DOHH2 (cell line): ENCODE measurements around the gene ARID1B.
A peak's percentile ranks its signal among the peaks of the same experiment; 100 is the strongest.

ENCODE experiments used
- H3F3A ChIP-seq: fragments of 200-600 bp; sonication (generic), shearing (Covaris generic); 2 replicates; pipeline ENCODE4 v1.6.0; 2016; ENCODE audit warnings: antibody characterized with exemption, mild to moderate bottlenecking; ENCODE audit not compliant: control insufficient read depth, insufficient read depth
- H3K27ac ChIP-seq: fragments of 200-600 bp; sonication (generic); 2 replicates; pipeline ENCODE4 v1.5.1; 2014; ENCODE audit warnings: low read depth, mild to moderate bottlenecking, low read length, moderate library complexity
- H3K27me3 ChIP-seq: fragments of 200-600 bp; sonication (generic); 2 replicates; pipeline ENCODE4 v1.6.1; 2014; ENCODE audit warnings: mild to moderate bottlenecking, low read length, mixed read lengths; ENCODE audit not compliant: control insufficient read depth
- H3K36me3 ChIP-seq: fragments of 200-600 bp; sonication (generic); 2 replicates; pipeline ENCODE4 v1.6.1; 2014; ENCODE audit warnings: mild to moderate bottlenecking, low read length, moderate library complexity, mixed read lengths; ENCODE audit not compliant: control insufficient read depth
- H3K4me1 ChIP-seq: fragments of 200-600 bp; sonication (generic); 2 replicates; pipeline ENCODE4 v1.6.1; 2014; ENCODE audit warnings: mild to moderate bottlenecking, low read length, mixed read lengths; ENCODE audit not compliant: control insufficient read depth
- H3K4me2 ChIP-seq: fragments of 200-600 bp; sonication (generic); 2 replicates; pipeline ENCODE4 v1.6.0; 2014; ENCODE audit warnings: mild to moderate bottlenecking, low read length, moderate library complexity
- H3K4me3 ChIP-seq: fragments of 200-600 bp; sonication (generic); 2 replicates; pipeline ENCODE4 v1.5.1; 2014; ENCODE audit warnings: mild to moderate bottlenecking, low read length, mixed read lengths
- H3K79me2 ChIP-seq: fragments of 200-600 bp; sonication (generic); 2 replicates; pipeline ENCODE4 v1.6.1; 2014; ENCODE audit warnings: mild to moderate bottlenecking, low read length, mixed read lengths; ENCODE audit not compliant: control insufficient read depth
- H3K9me2 ChIP-seq: fragments of 200-600 bp; sonication (generic); replicated peaks from 2 replicates; pipeline ENCODE4 v1.6.1; 2014; ENCODE audit warnings: mild to moderate bottlenecking, low read length, mixed read lengths; ENCODE audit not compliant: control insufficient read depth
- H3K9me3 ChIP-seq: fragments of 200-600 bp; sonication (generic); 2 replicates; pipeline ENCODE4 v1.6.1; 2014; ENCODE audit warnings: antibody characterized with exemption, low read length, mixed read lengths; ENCODE audit not compliant: control insufficient read depth, insufficient read depth
- H4K20me1 ChIP-seq: fragments of 200-600 bp; sonication (generic); 2 replicates; pipeline ENCODE4 v1.6.0; 2014; ENCODE audit warnings: low read depth, mild to moderate bottlenecking, antibody characterized with exemption, low read length, moderate library complexity; ENCODE audit not compliant: control insufficient read depth, insufficient read depth
- EZH2phosphoT487 ChIP-seq: fragments of 200-600 bp; sonication (generic); IDR thresholded peaks from 2 replicates; pipeline ENCODE4 v1.6.1; 2017; ENCODE audit warnings: borderline replicate concordance, mild to moderate bottlenecking, antibody characterized with exemption, low read length, moderate library complexity, mixed read lengths
- TF ChIP-seq, protein P1 (sequence below): fragments of 200-600 bp; sonication (generic); IDR thresholded peaks from one replicate; pipeline ENCODE4 v1.5.1; 2014; ENCODE audit warnings: antibody characterized with exemption, mild to moderate bottlenecking, low read depth, low read length; ENCODE audit not compliant: poor library complexity, severe bottlenecking

ARID1B gene

DNA sequence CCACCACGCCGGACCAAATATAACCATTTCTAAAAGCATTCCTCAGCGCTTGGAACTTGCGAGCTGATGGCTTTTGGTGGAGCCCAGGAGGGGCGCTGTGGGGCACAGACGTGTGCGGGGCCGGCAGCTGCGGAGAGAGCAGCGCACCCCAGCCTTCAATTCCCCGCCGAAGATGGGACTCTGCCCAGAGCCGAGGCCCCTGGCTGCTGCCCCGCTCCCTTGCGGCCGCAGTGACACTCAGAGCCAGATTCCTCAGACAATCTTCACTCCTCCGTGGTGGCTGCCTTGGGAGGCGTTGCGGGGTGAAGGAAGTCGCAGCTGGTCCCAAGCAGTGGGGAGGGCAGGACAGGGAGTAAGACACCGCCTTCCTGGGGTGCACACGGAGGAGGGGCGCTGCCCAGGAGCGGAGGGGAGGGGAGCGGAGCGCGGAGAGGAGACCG is 458.4 kb downstream of the ARID1B start:
- Histone ChIP-seq H4K20me1 (no peaks in the 10 kb centered on the region), H3K4me1 (no peaks in the 10 kb centered on the region), H3K9me3 (no peaks in the 10 kb centered on the region), H3K36me3 (no peaks in the 10 kb centered on the region), H3K79me2 (no peaks in the 10 kb centered on the region), H3K4me3 (no peak overlapping the region), H3K4me2 (peak overlapping the region; percentile 16; the same call in 1 of the 2 replicates), H3F3A (no peaks in the 10 kb centered on the region), H3K27ac (no peak overlapping the region), H3K9me2 (no peaks in the 10 kb centered on the region), H3K27me3 (peaks cover 33% of the 10 kb centered on the region)
- TF ChIP-seq, protein P1, sequence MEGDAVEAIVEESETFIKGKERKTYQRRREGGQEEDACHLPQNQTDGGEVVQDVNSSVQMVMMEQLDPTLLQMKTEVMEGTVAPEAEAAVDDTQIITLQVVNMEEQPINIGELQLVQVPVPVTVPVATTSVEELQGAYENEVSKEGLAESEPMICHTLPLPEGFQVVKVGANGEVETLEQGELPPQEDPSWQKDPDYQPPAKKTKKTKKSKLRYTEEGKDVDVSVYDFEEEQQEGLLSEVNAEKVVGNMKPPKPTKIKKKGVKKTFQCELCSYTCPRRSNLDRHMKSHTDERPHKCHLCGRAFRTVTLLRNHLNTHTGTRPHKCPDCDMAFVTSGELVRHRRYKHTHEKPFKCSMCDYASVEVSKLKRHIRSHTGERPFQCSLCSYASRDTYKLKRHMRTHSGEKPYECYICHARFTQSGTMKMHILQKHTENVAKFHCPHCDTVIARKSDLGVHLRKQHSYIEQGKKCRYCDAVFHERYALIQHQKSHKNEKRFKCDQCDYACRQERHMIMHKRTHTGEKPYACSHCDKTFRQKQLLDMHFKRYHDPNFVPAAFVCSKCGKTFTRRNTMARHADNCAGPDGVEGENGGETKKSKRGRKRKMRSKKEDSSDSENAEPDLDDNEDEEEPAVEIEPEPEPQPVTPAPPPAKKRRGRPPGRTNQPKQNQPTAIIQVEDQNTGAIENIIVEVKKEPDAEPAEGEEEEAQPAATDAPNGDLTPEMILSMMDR, result peak; percentile 47
- no peak for TF ChIP-seq EZH2phosphoT487

DNA sequence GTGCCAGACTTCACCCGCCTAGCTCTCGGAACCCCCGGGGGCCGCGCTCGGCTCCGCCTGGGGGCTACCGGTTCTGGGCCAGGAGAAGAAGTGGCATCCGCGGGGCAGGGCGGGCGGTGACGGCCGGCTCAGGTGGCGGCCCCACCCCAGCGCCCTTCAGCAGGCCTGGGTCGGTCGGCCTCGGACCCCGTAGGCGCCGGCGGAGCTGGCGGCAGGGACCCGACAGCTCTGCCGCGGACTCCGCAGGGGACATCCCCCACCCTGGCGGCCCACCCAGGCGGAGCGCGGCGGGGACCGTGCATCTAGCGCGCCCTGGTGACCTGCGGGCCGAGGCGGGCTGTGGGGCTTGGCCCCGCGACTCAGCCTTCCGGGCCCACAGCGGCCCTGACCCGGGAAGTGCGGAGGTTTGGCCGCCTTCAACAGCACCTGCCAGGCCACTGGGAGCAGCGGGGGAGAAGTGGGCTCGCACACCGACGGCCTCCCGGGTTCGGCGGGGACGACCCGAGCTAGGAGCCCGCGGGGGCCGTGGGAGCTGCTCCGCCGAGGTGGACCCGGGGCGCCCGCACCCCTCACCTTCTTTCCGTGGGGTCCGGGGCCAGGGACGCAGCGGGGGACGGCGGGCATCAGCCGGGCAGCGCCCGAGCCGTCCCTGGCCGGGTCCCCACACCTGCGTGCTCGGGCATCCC is 459.0 kb downstream of the ARID1B start:
- H3K79me2 ChIP-seq, result no peaks in the 10 kb centered on the region
- H3K4me2 ChIP-seq, result 0 out of 2 replicates have a peak overlapping the region, but pooled peaks have one; percentile 16
- no peak for TF ChIP-seq EZH2phosphoT487
- H3K27me3 ChIP-seq, result peaks cover 39% of the 10 kb centered on the region
- no peaks in the 10 kb centered on the region for H3F3A ChIP-seq
- no peak overlapping the region for H3K27ac ChIP-seq
- H3K4me3 ChIP-seq, result no peak overlapping the region
- H3K9me3 ChIP-seq, result no peaks in the 10 kb centered on the region
- H4K20me1 ChIP-seq, result no peaks in the 10 kb centered on the region
- no peaks in the 10 kb centered on the region for H3K4me1 ChIP-seq
- no peaks in the 10 kb centered on the region for H3K9me2 ChIP-seq
- no peaks in the 10 kb centered on the region for H3K36me3 ChIP-seq

DNA sequence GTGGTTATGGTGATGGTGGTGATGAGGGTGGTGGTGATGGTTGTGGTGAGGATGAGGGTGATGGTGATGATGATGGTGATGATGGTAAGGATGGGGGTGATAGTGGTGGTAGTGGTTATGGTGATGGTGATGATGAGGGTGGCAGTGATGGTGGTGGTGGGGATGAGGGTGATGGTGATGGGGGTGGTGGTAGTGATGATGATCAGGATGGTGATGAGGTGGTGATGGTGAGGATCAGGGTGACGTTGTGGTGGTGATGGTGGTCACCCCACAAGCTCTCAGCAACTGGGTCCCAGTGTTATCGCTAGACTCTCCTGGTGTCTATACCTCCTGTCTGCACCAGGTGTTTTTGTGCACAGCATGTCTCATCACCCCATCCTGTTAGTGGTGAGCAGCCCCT is 461.2 kb downstream of the ARID1B start:
- Histone ChIP-seq H3K79me2 (no peaks in the 10 kb centered on the region), H3K4me3 (no peak overlapping the region), H3K36me3 (no peaks in the 10 kb centered on the region), H3K4me1 (no peaks in the 10 kb centered on the region), H3K4me2 (no peak overlapping the region), H3K9me2 (no peaks in the 10 kb centered on the region), H3F3A (no peaks in the 10 kb centered on the region), H3K9me3 (no peaks in the 10 kb centered on the region), H3K27ac (no peak overlapping the region), H3K27me3 (peaks cover 52% of the 10 kb centered on the region), H4K20me1 (no peaks in the 10 kb centered on the region)
- TF ChIP-seq, protein P1, result no peak
- no peak for TF ChIP-seq EZH2phosphoT487

DNA sequence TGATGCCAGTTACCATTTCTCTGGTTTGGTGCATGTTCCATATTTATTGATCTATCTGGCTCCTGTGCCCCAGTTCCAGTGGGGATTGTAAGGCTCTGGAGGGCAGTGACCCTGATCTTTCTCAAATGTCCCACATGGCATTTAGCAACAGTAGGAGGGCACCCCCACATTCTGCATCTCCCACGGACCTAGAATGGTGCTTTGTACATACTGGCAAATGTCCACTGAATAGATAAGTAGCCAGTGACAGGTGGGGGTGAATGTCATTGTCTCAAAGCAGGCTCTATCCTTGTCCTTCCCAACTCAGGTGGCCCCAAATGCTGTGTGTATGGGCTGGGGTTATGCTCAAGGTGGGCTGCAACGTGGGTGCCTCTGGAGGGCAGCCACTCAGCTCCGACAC is 462.0 kb downstream of the ARID1B start:
- no peaks in the 10 kb centered on the region for H4K20me1 ChIP-seq
- H3K4me1 ChIP-seq, result no peaks in the 10 kb centered on the region
- H3K27ac ChIP-seq, result no peak overlapping the region
- H3K4me3 ChIP-seq, result no peak overlapping the region
- no peaks in the 10 kb centered on the region for H3K36me3 ChIP-seq
- H3K27me3 ChIP-seq, result peaks cover 57% of the 10 kb centered on the region
- no peaks in the 10 kb centered on the region for H3K79me2 ChIP-seq
- no peak overlapping the region for H3K4me2 ChIP-seq
- H3K9me2 ChIP-seq, result no peaks in the 10 kb centered on the region
- H3F3A ChIP-seq, result no peaks in the 10 kb centered on the region
- TF ChIP-seq EZH2phosphoT487, result no peak
- TF ChIP-seq, protein P1, result no peak
- H3K9me3 ChIP-seq, result no peaks in the 10 kb centered on the region
